HG03571 (cell line): ENCODE results near the gene LDLRAD4.

Experiments used
- ATAC-seq: cut with Tn5 transposase; IDR thresholded peaks from one replicate; pipeline ENCODE4 v1.9.1; 2021; ENCODE audit not compliant: unreplicated experiment

Gene LDLRAD4

DNA sequence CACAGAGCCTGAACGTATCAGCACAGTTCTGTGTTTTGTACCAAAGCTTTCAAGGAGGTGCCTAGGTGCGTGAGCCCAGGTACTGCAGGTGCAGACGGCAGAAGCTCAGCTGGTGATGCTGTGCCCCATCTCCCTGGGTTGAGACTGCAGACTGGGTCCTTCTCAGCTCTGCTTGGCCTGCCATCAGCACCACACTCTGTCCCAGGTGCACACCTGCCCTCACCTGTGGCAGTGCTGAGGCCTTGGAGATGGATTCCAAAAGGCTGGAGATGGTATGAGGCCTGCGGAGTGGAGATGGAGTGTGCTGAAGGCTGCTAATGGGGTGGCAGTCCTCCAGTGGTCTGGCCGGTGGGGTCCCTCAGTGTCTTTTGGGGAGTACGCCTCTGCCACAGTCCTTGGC lies 9.3 kb downstream of the LDLRAD4 start:
- no peak for ATAC-seq

DNA sequence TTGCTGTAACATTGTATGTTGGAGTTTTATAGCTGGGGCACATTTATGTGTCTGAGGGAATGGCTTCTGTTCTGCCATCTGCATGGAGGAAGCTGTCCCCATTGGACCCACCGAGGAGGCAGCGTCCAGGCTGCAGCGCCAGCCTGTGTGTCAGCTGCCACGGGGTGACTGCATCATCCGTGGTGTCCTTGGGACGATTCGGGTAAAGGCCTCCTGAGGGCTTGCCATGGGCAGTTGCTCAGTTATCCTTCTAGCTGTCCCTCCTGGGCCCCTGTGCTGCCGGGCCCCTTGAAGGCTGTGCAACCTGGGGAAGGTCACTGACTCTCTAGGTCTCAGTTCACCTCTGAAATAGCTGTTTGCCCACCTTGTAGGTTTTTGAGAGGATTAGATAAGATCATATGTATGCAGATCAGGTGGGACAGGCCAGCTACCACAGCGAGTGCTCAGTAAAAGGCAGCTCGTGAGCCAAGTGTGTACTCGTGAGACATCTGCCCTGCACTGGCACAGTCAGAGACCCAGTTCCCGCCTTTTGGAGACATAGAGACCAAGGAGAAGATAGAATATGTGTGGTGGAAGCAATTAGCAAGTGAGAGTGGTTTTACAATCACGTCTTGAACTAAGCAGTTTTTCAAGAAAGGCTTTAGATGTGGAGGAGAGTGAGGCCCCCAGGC lies 10.6 kb downstream of the LDLRAD4 start:
- no peak for ATAC-seq

DNA sequence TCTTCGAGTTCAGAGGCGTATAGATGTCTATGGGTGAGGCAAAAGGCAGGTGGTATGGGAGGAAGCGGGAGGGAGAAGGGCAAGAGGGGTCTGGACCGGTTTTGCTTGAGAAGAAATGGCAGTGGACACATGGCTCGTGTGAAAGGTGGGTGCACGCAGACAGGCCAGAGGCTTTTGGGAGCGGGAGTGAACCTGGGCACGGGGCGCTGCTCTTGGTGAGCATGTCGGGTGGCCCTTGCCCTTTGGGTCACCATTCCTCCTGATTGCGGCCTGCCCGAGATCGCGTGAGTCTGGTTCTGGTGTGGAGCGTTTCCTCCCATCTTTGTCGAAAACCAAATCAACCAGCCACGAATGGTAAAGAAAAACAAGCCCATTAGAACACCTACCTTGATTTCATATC lies 12.6 kb downstream of the LDLRAD4 start:
- ATAC-seq: no peak

DNA sequence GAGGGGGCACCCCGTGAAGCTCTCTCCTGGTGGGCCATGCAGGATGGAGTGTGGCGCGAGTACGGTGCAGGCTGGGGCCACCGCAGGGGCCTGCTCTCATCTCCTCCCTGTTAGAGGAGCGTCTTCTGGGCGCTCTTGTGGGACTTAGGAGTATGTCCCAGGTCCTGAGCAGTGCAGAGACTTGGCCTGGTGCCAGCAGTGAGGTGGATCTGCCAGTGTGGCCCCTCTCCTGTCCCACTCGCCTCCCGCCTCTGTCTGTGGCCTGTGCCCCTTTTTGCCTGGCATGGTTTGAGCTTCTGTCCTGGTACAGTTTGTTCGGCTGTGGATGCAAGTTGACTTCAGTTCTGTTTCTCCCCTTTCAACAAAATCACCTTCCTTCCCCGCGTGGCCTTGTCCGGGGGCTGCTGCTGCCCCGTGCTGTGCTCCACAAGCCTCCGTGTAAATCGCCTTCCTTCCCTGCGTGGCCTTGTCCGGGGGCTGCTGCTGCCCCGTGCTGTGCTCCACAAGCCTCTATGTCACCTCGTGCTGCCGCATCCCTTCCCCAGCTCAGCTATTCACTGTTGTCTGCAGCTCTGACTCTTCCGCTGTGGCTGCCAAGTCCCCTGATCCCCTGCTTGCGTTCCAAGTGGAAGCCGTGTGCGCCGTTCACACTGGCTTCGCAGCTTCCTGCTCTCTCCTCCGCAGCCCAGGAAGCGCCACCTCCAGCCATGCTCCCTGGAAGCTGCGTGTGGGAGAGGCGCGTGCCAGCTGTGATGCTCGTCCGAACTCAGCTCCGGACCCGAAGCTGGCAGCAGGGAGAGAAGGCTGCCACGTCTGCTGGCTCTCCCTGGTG lies 13.7 kb downstream of the LDLRAD4 start:
- ATAC-seq: no peak

DNA sequence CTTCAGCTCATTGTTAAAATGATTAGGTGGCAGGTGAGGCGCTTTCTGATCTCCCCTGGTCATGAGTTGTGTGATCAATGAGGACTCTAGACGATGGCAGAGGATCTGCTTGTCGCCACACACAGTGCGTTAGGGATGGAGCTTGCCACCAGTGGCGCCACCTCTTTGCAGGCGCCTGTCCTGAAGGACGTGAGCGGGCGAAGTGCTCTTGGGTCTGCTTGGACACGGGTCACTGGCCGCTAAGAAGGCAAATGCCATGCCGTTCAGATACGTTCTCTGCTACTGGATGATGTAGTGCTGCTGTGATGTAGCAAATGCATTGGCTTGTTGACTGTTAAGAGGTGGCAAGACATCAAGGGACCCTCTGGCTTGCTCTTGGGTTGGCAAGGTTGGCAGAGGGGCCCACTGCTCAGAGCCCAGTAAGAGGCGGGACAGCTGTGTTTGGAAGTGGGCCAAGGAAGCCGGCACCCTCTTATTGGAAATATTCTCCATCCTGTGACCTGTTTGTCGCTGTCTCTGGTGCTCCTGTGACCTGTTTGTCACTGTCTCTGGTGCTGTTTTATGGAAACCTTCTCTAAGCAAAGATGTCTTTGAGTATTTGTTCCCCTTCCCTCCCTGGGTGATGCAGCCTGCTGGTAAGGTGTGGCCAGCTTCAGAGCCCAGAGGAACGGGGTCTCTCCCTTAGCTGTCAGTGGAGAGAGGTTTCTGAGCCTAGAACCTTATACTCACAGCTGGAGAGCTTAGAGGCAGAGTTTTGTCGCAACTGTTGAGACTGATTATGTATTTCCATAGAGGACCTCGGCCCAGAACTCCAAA lies 14.6 kb downstream of the LDLRAD4 start:
- no peak for ATAC-seq

DNA sequence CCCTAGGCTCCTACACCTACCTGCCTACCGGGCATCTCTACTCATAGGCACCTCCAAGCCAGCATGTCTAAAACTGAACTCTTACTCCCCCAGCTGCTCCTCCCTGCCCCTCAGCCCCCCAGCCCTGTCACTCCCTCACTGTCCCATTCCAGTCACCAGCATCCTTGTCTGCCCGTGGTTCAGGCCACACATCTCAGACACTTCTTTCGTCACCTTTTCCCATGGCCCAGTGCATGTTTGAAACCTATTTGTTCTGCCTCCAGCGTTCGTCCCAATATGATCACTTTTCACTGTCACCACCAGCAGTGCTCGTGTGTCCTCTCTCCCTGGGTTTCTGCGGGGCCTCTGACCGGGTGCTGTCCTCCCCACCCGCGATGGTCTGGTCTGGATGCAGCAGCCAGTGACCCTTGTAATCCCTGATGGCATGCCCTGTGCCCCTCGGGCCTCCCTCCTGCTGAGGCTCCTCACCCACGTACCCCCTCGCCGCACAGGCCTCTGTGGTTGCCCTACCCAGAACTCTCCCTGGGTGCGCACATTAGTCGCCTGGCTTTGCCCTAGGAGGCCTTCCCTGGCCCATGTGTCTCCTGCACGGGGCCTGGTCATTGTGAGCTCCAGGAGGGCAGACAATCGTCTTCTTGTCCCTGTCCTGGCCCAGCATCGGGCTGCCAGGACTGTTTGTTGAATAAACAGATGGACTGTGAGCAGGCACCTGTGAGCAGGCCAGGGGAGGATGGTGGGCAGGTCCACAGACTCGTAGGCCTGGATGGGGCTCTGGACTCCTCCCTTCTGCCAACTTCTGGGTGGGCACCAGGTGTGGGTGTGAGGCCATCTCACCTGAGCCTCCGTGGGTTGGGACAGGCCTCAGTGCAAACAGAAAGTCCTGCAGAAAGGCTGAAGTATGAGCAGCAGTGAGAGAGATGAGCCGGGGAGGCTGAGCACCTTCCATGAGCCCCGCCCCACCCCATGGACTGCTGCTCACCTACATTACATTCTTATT lies 15.5 kb downstream of the LDLRAD4 start:
- no peak for ATAC-seq

DNA sequence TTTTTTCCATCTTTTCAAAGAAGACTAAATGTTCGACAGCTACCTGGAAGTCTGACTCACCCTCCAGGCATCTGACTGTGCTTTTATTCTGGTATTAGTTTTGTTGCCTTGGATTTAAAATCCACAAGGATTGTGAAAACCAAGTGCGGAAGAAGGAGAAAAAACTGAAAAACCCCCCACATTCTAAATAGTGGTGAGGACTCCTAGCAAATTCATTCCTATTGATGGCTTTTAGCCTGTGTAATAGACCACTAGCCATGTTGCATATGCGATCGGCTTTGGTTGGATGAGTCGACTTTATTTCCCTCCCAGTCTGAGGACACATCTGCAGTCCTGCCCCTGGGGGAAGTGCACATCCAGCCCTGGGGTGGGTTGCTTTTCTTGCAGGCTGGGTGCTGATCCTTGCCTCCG lies 16.9 kb downstream of the LDLRAD4 start:
- no peak for ATAC-seq

DNA sequence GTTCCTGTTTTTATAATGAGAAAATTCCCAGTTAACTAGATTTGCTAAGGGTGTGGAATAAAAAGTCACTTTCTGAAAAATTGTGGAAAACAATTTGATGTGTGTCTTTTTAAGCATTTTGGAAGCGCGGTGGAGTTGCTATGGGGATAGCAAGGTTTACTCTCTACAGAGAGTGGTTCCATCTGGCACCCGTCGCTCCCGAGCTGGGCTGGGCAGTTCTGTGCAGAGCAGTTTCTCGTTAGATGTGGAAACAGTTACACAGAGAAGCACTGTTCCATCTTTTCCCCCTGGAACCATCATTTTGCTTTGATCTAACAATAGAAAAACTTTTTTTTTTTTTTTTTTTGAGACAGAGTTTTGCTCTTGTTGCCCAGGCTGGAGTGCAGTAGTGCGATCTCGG lies 17.4 kb downstream of the LDLRAD4 start:
- no peak for ATAC-seq

DNA sequence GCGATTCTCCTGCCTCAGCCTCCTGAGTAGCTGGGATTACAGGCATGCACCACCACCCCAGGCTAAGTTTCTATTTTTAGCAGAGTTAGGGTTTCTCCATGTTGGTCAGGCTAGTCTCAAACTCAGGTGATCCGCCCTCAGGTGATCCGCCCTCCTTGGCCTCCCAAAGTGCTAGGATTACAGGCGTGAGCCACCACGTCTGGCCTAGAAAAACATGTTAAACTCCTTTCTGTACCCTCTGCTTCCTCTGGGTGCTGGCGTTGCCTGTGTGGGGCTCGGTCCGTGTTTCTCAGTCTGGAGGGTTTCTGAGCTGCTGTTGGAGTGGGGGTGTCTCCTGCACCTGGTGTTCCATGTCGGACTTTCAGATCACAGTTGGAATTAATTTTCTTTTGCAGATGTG lies 17.9 kb downstream of the LDLRAD4 start:
- ATAC-seq: no peak

DNA sequence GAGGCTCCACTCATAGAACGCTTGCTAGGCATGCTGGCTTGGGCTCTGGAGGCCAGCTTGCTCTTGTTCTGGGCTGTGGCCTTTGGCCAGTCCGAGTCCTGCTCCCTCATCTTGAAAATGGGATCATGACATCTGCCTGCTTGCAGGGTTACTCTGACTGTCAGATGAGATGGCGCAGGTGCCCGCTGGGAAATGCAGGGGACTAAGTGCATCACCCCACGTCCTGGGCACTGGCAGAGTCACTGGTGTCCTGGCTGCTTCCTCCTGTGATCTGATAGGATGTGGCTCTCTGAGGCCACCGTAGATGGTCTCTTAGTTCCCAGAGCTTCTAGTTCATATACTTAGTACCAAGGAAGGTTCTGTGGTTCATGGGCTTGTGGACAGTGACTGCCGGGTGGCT lies 18.5 kb downstream of the LDLRAD4 start:
- ATAC-seq: no peak

DNA sequence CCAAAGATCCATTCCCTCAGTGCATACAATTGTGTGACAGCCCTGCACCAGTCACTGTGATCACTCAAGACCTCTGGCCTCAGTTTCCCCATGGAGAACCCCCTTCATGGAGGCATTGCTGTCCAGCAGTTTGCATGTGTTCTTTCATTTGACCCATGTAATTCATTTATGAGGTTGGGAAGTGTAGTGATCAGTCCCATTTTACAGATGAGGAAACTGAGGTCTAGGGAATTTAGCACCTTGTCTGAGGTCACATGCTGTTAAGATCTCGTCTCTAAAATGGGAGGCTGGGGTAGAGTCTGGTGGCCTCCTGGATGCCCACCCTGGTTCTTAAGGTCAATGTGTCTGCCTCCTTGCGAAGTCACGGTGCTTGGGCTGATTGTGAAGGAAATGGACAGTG lies 19.1 kb downstream of the LDLRAD4 start:
- ATAC-seq: no peak

DNA sequence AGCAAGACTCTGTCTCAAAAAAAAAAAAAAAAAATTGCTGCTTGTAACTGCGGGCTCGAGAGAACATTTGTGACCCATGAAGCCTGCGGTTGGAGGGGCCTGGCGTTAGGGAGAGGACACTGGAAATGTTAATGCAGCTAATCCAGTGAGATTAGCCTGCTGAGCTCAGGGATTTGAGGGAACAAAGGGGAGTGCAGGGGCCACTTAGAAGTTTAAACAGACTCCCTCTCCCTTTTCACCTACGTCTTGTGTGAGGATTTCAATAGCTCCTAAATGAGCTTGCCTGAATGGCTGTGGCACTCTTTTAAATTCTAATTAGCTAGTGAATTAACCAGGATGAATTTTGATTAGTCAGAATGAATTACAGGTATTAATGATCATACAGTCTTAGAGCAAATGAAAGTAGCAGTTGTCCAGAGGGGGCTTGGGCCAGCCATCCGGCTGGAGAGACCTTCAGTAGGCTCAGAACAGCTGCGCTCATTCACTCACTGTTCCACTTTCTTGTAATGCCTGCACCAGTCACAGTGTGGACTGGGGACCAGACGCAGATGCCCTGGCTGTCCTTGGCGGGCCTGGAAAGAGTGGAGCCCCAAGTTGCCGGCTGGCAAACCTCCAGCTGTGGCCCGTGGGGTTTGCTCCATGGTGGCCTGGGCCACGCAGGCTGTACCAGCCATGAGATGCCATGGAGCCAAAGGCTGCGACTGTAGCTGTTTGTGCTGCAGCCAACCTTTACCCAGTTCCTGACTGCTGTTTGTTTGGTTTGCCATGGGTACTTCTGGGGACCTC lies 20.8 kb downstream of the LDLRAD4 start:
- ATAC-seq: no peak

DNA sequence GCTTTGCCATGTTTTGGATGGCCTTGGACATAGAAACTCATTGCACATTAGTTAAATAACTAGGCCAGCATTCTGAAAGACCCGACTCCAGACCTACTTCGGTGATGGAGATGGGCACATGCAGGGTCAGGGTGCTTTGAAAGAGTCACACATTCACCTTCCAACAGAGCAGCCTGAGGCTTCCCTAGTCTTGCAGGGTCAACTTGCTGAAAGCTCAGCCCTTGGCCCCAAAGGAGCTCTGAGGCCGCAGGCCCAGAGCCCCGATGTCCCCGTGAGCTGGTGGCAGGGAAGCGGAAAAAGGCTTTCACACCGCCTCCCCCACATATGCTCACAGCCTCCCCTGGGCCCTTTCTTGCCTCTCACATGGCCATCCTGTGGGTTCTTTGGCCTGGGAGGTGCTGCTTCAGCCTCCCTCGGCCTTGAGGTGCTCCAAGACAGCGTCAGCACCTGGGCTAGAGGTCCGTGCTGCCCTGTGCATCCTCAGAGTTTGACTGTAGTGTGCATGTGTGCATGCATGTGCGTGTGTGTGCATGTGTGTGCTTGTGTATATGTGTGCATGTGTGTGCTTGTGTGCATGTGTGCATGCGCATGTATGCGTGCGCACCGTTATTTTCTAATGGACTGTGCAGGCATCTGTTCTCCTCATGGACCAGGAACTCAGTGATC lies 21.6 kb downstream of the LDLRAD4 start:
- ATAC-seq: no peak

DNA sequence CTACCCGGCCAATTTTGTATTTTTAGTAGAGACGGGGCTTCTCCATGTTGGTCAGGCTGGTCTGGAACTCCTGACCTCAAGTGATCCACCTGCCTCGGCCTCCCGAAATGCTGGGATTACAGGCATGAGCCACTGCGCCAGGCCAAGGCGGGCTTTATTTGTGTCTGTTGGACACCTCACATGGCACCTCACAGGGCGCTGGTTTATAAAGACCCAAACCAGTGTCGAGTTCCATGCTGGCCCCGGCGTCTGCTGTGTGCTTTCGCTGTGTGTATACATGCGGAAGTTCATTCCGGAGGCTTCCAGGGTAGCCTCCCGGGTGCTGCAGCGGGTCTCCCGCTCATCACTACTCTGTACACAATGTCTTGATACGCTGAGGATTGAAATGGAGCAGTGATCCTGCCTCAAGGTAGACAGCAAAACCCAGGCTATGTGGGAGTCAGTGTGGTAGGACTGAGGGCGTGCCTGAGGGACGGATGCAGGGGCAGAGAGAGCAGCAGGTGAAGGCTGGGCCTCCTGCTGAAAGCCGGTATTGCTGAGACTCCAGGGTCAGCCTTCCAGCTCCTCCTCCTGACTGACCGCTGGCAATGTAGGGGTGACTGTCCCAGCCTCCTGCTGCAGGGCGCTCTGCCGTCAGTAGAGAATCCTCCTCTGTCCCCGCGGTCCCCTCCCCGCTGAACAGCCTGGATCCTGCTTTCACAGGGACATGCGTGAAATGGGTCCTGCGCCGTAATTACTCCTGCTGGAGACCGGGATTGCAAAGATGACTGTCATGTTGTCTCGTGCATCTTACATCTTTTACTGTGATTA lies 22.7 kb downstream of the LDLRAD4 start:
- ATAC-seq: no peak

DNA sequence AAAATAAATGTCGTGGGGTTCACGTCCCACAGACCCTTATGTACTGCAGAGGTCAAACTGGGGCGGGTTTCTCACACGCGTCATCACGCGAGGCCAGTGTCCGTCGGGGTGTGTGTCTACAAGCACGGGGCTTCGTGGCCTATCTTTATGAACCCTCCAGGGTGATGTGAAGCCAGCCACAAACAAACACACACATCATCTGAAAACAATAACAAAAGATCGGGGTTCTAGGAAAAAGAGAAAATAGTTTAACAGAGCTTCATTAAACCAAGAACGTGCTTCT lies 23.3 kb downstream of the LDLRAD4 start:
- ATAC-seq: no peak

DNA sequence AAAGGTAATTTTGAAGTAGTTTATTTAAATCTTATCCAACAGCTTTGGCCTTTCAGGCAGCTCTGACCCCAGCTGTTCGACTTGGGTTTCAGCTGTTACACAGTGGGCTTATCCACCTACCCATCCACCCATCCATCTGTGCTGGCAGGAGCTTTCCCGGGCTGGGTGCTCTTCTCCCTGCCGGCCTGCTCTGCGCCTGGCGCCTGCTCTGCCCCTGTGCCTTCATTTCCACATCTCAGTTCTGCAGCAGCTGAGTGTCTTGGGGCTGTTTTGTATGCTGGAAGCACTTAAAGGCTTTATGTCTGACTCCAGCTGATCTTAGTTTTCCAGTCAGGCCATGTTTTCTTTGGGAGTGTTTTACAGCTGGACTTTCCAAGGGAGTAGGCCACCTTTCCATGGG lies 24.2 kb downstream of the LDLRAD4 start:
- ATAC-seq: no peak

DNA sequence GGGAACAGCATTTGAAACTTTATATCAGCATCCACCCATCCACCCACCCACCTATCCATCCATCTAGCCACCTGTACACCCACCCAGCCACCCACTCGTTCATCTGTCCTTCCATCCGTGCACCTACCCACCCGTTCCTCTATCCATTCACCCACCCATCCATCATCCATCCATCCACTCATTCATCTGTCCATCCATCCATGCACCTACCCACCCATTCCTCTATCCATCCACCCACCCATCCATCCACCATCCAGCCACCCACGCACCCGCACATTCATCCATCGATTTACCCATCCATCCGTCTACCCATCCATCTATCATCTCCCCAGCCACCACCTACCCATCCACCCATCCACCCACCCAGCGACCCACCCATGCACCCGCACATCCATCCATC lies 24.8 kb downstream of the LDLRAD4 start:
- ATAC-seq: no peak

DNA sequence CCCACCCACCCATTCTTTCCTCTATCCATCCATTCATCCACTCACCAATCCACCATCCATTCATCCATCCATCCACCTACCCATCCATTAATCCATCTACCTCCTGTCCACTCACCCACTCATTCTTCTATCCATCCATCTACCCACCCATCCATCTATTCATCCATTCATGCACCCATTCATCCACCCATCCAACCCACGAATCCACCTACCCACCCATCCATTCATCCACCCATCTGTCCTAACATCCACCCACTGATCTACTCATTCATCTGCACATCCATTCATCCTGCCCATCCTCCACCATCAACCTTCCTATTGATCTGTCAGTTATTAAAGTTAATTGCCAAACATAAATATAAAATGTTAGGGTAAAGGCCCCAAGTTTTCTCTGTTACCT lies 25.6 kb downstream of the LDLRAD4 start:
- no peak for ATAC-seq
